ENCODE results near the gene TUBB. TPM values are rescaled to one million over a fixed set of nuclear protein-coding genes. Genes with fewer than 3 reads are reported as not detected.
"Not testable (repeated sequence)": the region's sequence is repeated elsewhere in the genome, so short reads cannot be mapped to it uniquely, and the experiment has no call there.

The TUBB gene
- total RNA-seq, 1 donor from 2014 or later: 179 TPM

GRCh38 chr6:30711758-30712380 lies 8.3 kb upstream of the TUBB start:
- DNase-seq (no peak), ATAC-seq (ENCODE audit: poor library complexity) (no peak)
- intact Hi-C loops (cut with DNase I): no loop called here

- DNase-seq: no peak
- intact Hi-C loops (cut with DNase I): no loop called here
- no peak for ATAC-seq (ENCODE audit: poor library complexity)
These were observed 7.7 kb upstream of the TUBB start for GRCh38 chr6:30712441-30712945.

- intact Hi-C loops (cut with DNase I): no loop called here
- no peak for DNase-seq
- ATAC-seq (ENCODE audit: poor library complexity): no peak
These were observed 5.9 kb upstream of the TUBB start for GRCh38 chr6:30714263-30714662.

GRCh38 chr6:30716879-30717128 lies 3.3 kb upstream of the TUBB start:
- ATAC-seq (ENCODE audit: poor library complexity): no peak
- intact Hi-C loops (cut with DNase I): loop anchor here (5.0 kb wide), 2 partner anchors 100 to 160 kb away; partner anchors contain the start of genes GNL1, MRPS18B, PPP1R10 and PRR3
- no peak for DNase-seq

- ATAC-seq (ENCODE audit: poor library complexity) (peak; percentile 81), DNase-seq (peak; percentile 100)
- intact Hi-C loops (cut with DNase I): loop anchor here (5.0 kb wide), 2 partner anchors 100 to 160 kb away; partner anchors contain the start of genes GNL1, MRPS18B, PPP1R10 and PRR3
These were observed 2.9 kb upstream of the TUBB start, which contains the start of gene MDC1 for GRCh38 chr6:30717129-30717844. MDC1 (minus strand) TSS chr6:30717281; CDS start chr6:30715175, 2,106 bp downstream.

- DNase-seq; ATAC-seq (ENCODE audit: poor library complexity): not testable (repeated sequence)
- intact Hi-C loops (cut with DNase I): loop anchor here (5.0 kb wide), 2 partner anchors 101 to 161 kb away; partner anchors contain the start of genes GNL1, MRPS18B, PPP1R10 and PRR3
These were observed 2.1 kb upstream of the TUBB start for GRCh38 chr6:30717845-30718720.

- no peak for DNase-seq
- ATAC-seq (ENCODE audit: poor library complexity): no peak
- intact Hi-C loops (cut with DNase I): loop anchor here (5.0 kb wide), 2 partner anchors 102 to 162 kb away; partner anchors contain the start of genes GNL1, MRPS18B, PPP1R10 and PRR3
These were observed 796 bp upstream of the TUBB start for GRCh38 chr6:30719356-30719755.

GRCh38 chr6:30720738-30721197 lies 616 bp downstream of the TUBB start:
- peak; percentile 81 for DNase-seq
- intact Hi-C loops (cut with DNase I): no loop called here
- peak; percentile 23 for ATAC-seq (ENCODE audit: poor library complexity)

- DNase-seq: peak; percentile 95
- intact Hi-C loops (cut with DNase I): loop anchor here (2.0 kb wide), 1 partner anchor 43 kb away; no protein-coding TSS in a partner anchor
- peak; percentile 81 for ATAC-seq (ENCODE audit: poor library complexity)
These were observed 1.3 kb downstream of the TUBB start for GRCh38 chr6:30721198-30722024.

GRCh38 chr6:30722025-30722279 lies 1.8 kb downstream of the TUBB start:
- not testable (repeated sequence) for ATAC-seq (ENCODE audit: poor library complexity)
- intact Hi-C loops (cut with DNase I): loop anchor here (2.0 kb wide), 1 partner anchor 43 kb away; no protein-coding TSS in a partner anchor
- DNase-seq: peak; percentile 55

GRCh38 chr6:30722280-30723112 lies 2.3 kb downstream of the TUBB start:
- ATAC-seq (ENCODE audit: poor library complexity): peak; percentile 4
- peak; percentile 90 for DNase-seq
- intact Hi-C loops (cut with DNase I): loop anchor here (2.0 kb wide), 1 partner anchor 44 kb away; no protein-coding TSS in a partner anchor

GRCh38 chr6:30723159-30723842 lies 3.1 kb downstream of the TUBB start:
- not testable (repeated sequence) for ATAC-seq (ENCODE audit: poor library complexity); DNase-seq
- intact Hi-C loops (cut with DNase I): loop anchor here (2.0 kb wide), 1 partner anchor 44 kb away; no protein-coding TSS in a partner anchor

GRCh38 chr6:30723843-30724741 lies 3.9 kb downstream of the TUBB start:
- ATAC-seq (ENCODE audit: poor library complexity); DNase-seq: not testable (repeated sequence)
- intact Hi-C loops (cut with DNase I): loop anchor here (2.0 kb wide), 1 partner anchor 45 kb away; no protein-coding TSS in a partner anchor

GRCh38 chr6:30724906-30725667 lies 4.9 kb downstream of the TUBB start:
- no peak for ATAC-seq (ENCODE audit: poor library complexity)
- intact Hi-C loops (cut with DNase I): no loop called here
- DNase-seq: no peak
